ENCODE data around the gene PTPN21. TPM values are rescaled to one million over a fixed set of nuclear protein-coding genes. Genes with fewer than 3 reads are reported as not detected.

The PTPN21 gene
- polyA plus RNA-seq, 2 of the 4 experiments (the other 2 are of a cell fraction), result 6.5 to 8.3 TPM

- H3K9me3 ChIP-seq, result no peaks in the 10 kb centered on the region
- 16% methylated on average over 5 of the region's 5 CpGs for WGBS (ENCODE audit: missing lambda C conversion rate)
- H3K4me2 ChIP-seq, result peak overlapping the region; percentile 90
- peak overlapping the region; percentile 94 to 95 for H3K27ac ChIP-seq
- TF ChIP-seq CHD4 (IDR thresholded peaks at IDR 0.05; ENCODE audit: borderline replicate concordance), result no peak
- peak; percentile 7; the same call in 1 of the 3 replicates for TF ChIP-seq CTCF (IDR thresholded peaks at IDR 0.05)
- ATAC-seq (peak in 1 of 2 experiments; percentile 26; a peak in 2 of 6 replicates), FAIRE-seq (no peak), DNase-seq (ENCODE audit: low read depth in 1 of 2, low spot score in 1 of 2) (no peak)
- POLR2A ChIA-PET, result no interaction called here
- peak overlapping the region; percentile 87 for H3K4me3 ChIP-seq
- CTCF ChIA-PET, result interaction anchor here (0.6 to 1.6 kb wide), 2 partner anchors 70 to 617 kb away, joined by 3 to 6 read pairs; no protein-coding TSS in a partner anchor
- peaks cover 20% of the 10 kb centered on the region for H3K4me1 ChIP-seq
Observed at GRCh38 chr14:88562532-88562830, 7.7 kb upstream of the PTPN21 start.

- FAIRE-seq (no peak), ATAC-seq (peak; percentile 37 to 48; a peak in 5 of 6 replicates), DNase-seq (ENCODE audit: low read depth in 1 of 2, low spot score in 1 of 2) (peak in 1 of 2 experiments; percentile 74)
- Histone ChIP-seq H3K4me1 (peaks cover 22% of the 10 kb centered on the region), H3K9me3 (no peaks in the 10 kb centered on the region), H3K4me3 (no peak overlapping the region), H3K4me2 (no peak overlapping the region), H3K27ac (no peak overlapping the region)
- ChIA-PET POLR2A (interaction anchor here (0.6 to 0.7 kb wide), 2 partner anchors 46 to 91 kb away, joined by 3 to 6 read pairs; no protein-coding TSS in a partner anchor), CTCF (interaction anchor here (0.7 to 4.8 kb wide), 13 partner anchors 8 to 1295 kb away, joined by 3 to 40 read pairs (median 3); no protein-coding TSS in a partner anchor)
- TF ChIP-seq CHD2 (IDR thresholded peaks at IDR 0.05; ENCODE audit: low read length, partially characterized antibody), result no peak
- no peak for TF ChIP-seq POLR2AphosphoS2 (conservative IDR thresholded peaks at IDR 0.05; ENCODE audit: low read length)
- TF ChIP-seq HMGXB4 (CRISPR knock-in tag; IDR thresholded peaks at IDR 0.05; ENCODE audit: borderline replicate concordance), result no peak
- TF ChIP-seq RAD21 (conservative IDR thresholded peaks at IDR 0.05 in 1 of 2, IDR thresholded peaks at IDR 0.05 in 1 of 2), result peak; percentile 61 to 69
- TF ChIP-seq MAX (IDR thresholded peaks at IDR 0.05), result no peak
- TF ChIP-seq CBX2 (IDR thresholded peaks at IDR 0.05; ENCODE audit: borderline replicate concordance, low read depth), result no peak
- no peak for TF ChIP-seq ZNF302 (CRISPR knock-in tag; IDR thresholded peaks at IDR 0.05)
- no peak for TF ChIP-seq NFE2L2 (conservative IDR thresholded peaks at IDR 0.05; ENCODE audit: low read length)
- no peak for TF ChIP-seq TFCP2L1 (CRISPR knock-in tag; IDR thresholded peaks at IDR 0.05)
- no peak for TF ChIP-seq USF2 (IDR thresholded peaks at IDR 0.05)
- peak; percentile 44 for TF ChIP-seq SMC3 (IDR thresholded peaks at IDR 0.05)
- TF ChIP-seq ZSCAN20 (CRISPR knock-in tag; IDR thresholded peaks at IDR 0.05), result no peak
- TF ChIP-seq E2F6 (IDR thresholded peaks at IDR 0.05; ENCODE audit: borderline replicate concordance, low read depth), result no peak
- TF ChIP-seq RNF2 (IDR thresholded peaks at IDR 0.05; ENCODE audit: borderline replicate concordance, low read depth), result no peak
- no peak for TF ChIP-seq EHMT2 (IDR thresholded peaks at IDR 0.05; ENCODE audit: low read depth)
- TF ChIP-seq HEYL (CRISPR knock-in tag; IDR thresholded peaks at IDR 0.05), result no peak
- TF ChIP-seq HES2 (IDR thresholded peaks at IDR 0.05), result no peak
- TF ChIP-seq CTCF (IDR thresholded peaks at IDR 0.05), result peak; percentile 54
- no peak for TF ChIP-seq ZC3H11A (IDR thresholded peaks at IDR 0.05)
- WGBS (ENCODE audit: missing lambda C conversion rate), result 8% methylated on average over 1 of the region's 1 CpG
Observed at GRCh38 chr14:88559852-88560251, 5.0 kb upstream of the PTPN21 start.
